IMR-90 (cell line): Measurements from ENCODE around the gene SASH3. TPM values are rescaled to one million over a fixed set of nuclear protein-coding genes. Genes with fewer than 3 reads are reported as not detected.

Experiments used
- ATAC-seq: fragments of 200-7000 bp; cut with Tn5 transposase; 2 replicates; pipeline ENCODE4 v1.9.1; 2020; ENCODE audit warnings: low read depth, mild to moderate bottlenecking, moderate library complexity
- BruUV-seq: library from RNA; stranded (reverse); fragments of 400-500 nt; replicated peaks from 2 replicates; lab custom pipeline; 2021; lab: Mats Ljungman, UMichigan
- CTCF ChIA-PET: fragments of 300-600 bp; formaldehyde crosslinking; extraction: SDS; loops from one replicate; lab custom pipeline; 2021; ENCODE audit warnings: antibody characterized with exemption; lab: Yijun Ruan, JAX
- POLR2A ChIA-PET: fragments of 300-600 bp; sonication (Branson Sonifier 250); formaldehyde crosslinking; loops from one replicate; lab custom pipeline; 2022; ENCODE audit warnings: antibody characterized with exemption; ENCODE audit not compliant: unreplicated experiment; lab: Charles Lee
- DNase-seq: peaks from one replicate; pipeline ENCODE4 v3.0.0; 2013
- H2AFZ ChIP-seq: replicated peaks from 2 replicates; pipeline ENCODE3; 2013; ENCODE audit warnings: low read length, mild to moderate bottlenecking; ENCODE audit not compliant: poor library complexity
- H2AK5ac ChIP-seq: 2 replicates; pipeline ENCODE4 v1.6.1; 2013; ENCODE audit warnings: low read depth, low read length, inconsistent platforms
- H2AK9ac ChIP-seq: replicated peaks from 2 replicates; pipeline ENCODE3; 2013; ENCODE audit warnings: mild to moderate bottlenecking, low read depth, low read length, moderate library complexity; ENCODE audit not compliant: poor library complexity
- H2BK120ac ChIP-seq: 2 replicates; pipeline ENCODE4 v1.6.1; 2013; ENCODE audit warnings: low read depth, low read length, inconsistent platforms
- H2BK15ac ChIP-seq: 3 replicates; pipeline ENCODE4 v1.6.1; 2013; ENCODE audit warnings: low read depth, low read length, inconsistent platforms
- H2BK20ac ChIP-seq: 2 replicates; pipeline ENCODE4 v1.6.1; 2013; ENCODE audit warnings: low read depth, mild to moderate bottlenecking, inconsistent platforms, low read length, moderate library complexity
- H2BK5ac ChIP-seq: 2 replicates; pipeline ENCODE4 v1.6.1; 2013; ENCODE audit warnings: mild to moderate bottlenecking, low read depth, low read length, inconsistent platforms; ENCODE audit not compliant: poor library complexity, severe bottlenecking
- H3K14ac ChIP-seq: replicated peaks from 2 replicates; pipeline ENCODE4 v1.6.1; 2013; ENCODE audit warnings: low read depth, low read length, inconsistent platforms
- H3K18ac ChIP-seq: 2 replicates; pipeline ENCODE4 v1.6.1; 2013; ENCODE audit warnings: low read depth, low read length, control low read depth
- H3K23ac ChIP-seq: 2 replicates; pipeline ENCODE4 v1.6.1; 2013; ENCODE audit warnings: low read depth, low read length, inconsistent platforms
- H3K27ac ChIP-seq: 2 replicates; pipeline ENCODE4 v1.5.1; 2013; ENCODE audit warnings: mild to moderate bottlenecking, control low read depth, low read length; ENCODE audit not compliant: insufficient read depth
- H3K27me3 ChIP-seq: 2 replicates; pipeline ENCODE4 v1.6.1; 2013; ENCODE audit warnings: low read length; ENCODE audit not compliant: control insufficient read depth, insufficient read depth
- H3K36me3 ChIP-seq: 2 replicates; pipeline ENCODE4 v1.6.1; 2013; ENCODE audit warnings: low read length, mixed read lengths; ENCODE audit not compliant: control insufficient read depth, insufficient read depth
- H3K4ac ChIP-seq: 2 replicates; pipeline ENCODE4 v1.6.1; 2013; ENCODE audit warnings: low read depth, low read length, inconsistent platforms
- H3K4me1 ChIP-seq: 2 replicates; pipeline ENCODE4 v1.6.1; 2013; ENCODE audit warnings: low read length, mixed read lengths; ENCODE audit not compliant: control insufficient read depth, insufficient read depth
- H3K4me2 ChIP-seq: 2 replicates; pipeline ENCODE4 v1.6.1; 2013; ENCODE audit warnings: low read depth, mild to moderate bottlenecking, control low read depth, low read length, moderate library complexity
- H3K4me3 ChIP-seq: 2 replicates; pipeline ENCODE4 v1.5.1; 2013; ENCODE audit warnings: low read depth, mild to moderate bottlenecking, control low read depth, low read length, moderate library complexity; ENCODE audit not compliant: insufficient read depth
- H3K56ac ChIP-seq: 2 replicates; pipeline ENCODE4 v1.6.1; 2013; ENCODE audit warnings: low read length, inconsistent platforms; ENCODE audit not compliant: insufficient read depth; ENCODE audit errors: extremely low read depth
- H3K79me1 ChIP-seq, 2 experiments: 2 replicates each; pipeline ENCODE4 v1.6.1; 2013; ENCODE audit warnings: low read length in 2 of 2, inconsistent platforms in 1 of 2, low read depth in 1 of 2
- H3K9ac ChIP-seq: 2 replicates; pipeline ENCODE4 v1.6.1; 2013; ENCODE audit warnings: low read depth, low read length, control low read depth
- H3K9me1 ChIP-seq: 2 replicates; pipeline ENCODE4 v1.6.1; 2013; ENCODE audit warnings: low read length, inconsistent platforms; ENCODE audit not compliant: insufficient read depth
- H3K9me3 ChIP-seq: 2 replicates; pipeline ENCODE4 v1.6.1; 2013; ENCODE audit warnings: low read length; ENCODE audit not compliant: control insufficient read depth, insufficient read depth
- H4K20me1 ChIP-seq: 2 replicates; pipeline ENCODE4 v1.6.1; 2013; ENCODE audit warnings: low read length, inconsistent platforms; ENCODE audit not compliant: insufficient read depth
- H4K5ac ChIP-seq: 2 replicates; pipeline ENCODE4 v1.6.1; 2013; ENCODE audit warnings: mild to moderate bottlenecking, low read depth, low read length, control low read depth
- H4K8ac ChIP-seq, 2 experiments: 2 replicates each; pipeline ENCODE4 v1.6.1; 2013; ENCODE audit warnings: low read depth in 2 of 2, low read length in 2 of 2, control low read depth in 1 of 2, inconsistent platforms in 1 of 2
- H4K91ac ChIP-seq: 2 replicates; pipeline ENCODE4 v1.6.1; 2013; ENCODE audit warnings: low read depth, low read length, inconsistent platforms; ENCODE audit not compliant: insufficient read depth
- BHLHE40 ChIP-seq: fragments of 150-350 bp; IDR thresholded peaks from 2 replicates; pipeline ENCODE4 v1.6.1; 2016; ENCODE audit warnings: mild to moderate bottlenecking, low read depth, low read length
- MAFK ChIP-seq: IDR thresholded peaks from 2 replicates; pipeline ENCODE4 v1.6.1; 2012; ENCODE audit warnings: low read depth, low read length, improper control_type of control experiment
- NFE2L2 ChIP-seq: fragments of 150-350 bp; IDR thresholded peaks from 2 replicates; pipeline ENCODE4 v1.6.1; 2016; ENCODE audit warnings: low read depth, mild to moderate bottlenecking, low read length
- RAD21 ChIP-seq: IDR thresholded peaks from 2 replicates; pipeline ENCODE4 v1.6.1; 2012; ENCODE audit warnings: low read length, improper control_type of control experiment
- RCOR1 ChIP-seq: IDR thresholded peaks from 2 replicates; pipeline ENCODE4 v1.6.1; 2012; ENCODE audit warnings: mild to moderate bottlenecking, low read length, improper control_type of control experiment; ENCODE audit not compliant: insufficient replicate concordance
- RFX5 ChIP-seq: IDR thresholded peaks from 2 replicates; pipeline ENCODE4 v1.8.0; 2012; ENCODE audit warnings: low read depth, mild to moderate bottlenecking, low read length, moderate library complexity
- WGBS, 2 experiments: methylation state at CpG; one replicate each; pipeline versions ENCODE4 v1.1.5 to v1.1.7; 2013; ENCODE audit warnings: missing lambda C conversion rate in 2 of 2; ENCODE audit not compliant: insufficient read length in 1 of 2; ENCODE audit errors: extremely low coverage in 2 of 2; 5-methylcytosine and 5-hydroxymethylcytosine counted together
- dilution Hi-C: fragments of 300-500 bp; cut with HindIII; formaldehyde crosslinking; loops from one replicate; pipeline ENCODE4 v1.14.3; 2018; ENCODE audit warnings: low sequenced_read_pairs; ENCODE audit not compliant: unreplicated experiment
- in situ Hi-C: fragments of 300-500 bp; cut with MboI; formaldehyde crosslinking; loops from 3 replicates; pipeline ENCODE4 v1.14.3; 2019; ENCODE audit warnings: low sequenced_read_pairs, inconsistent platforms, mixed read lengths
- intact Hi-C: fragments of 100-400 bp; cut with micrococcal nuclease; formaldehyde crosslinking; loops from 2 replicates; pipeline ENCODE4 v1.10.0; 2022
- polyA plus RNA-seq, 3 experiments: library from polyadenylated mRNA; depleted of rRNA; stranded (reverse); fragments of >200 nt; gene quantifications; 2 replicates each; pipeline ENCODE4 v1.2.3, GENCODE V29; 2012; ENCODE audit warnings: low replicate concordance in 1 of 3
- total RNA-seq: library from RNA; depleted of rRNA; stranded (reverse); fragments of >200 nt; gene quantifications from 2 replicates; pipeline ENCODE4 v1.2.3, GENCODE V29; 2012

Gene SASH3
- total and polyA plus RNA-seq, 2 of the 4 experiments (the other 2 are of a cell fraction), result not detected

GRCh38 chrX:129761596-129761995 lies 18.2 kb upstream of the SASH3 start:
- dilution Hi-C loops, result no loop called here
- Histone ChIP-seq H4K91ac (no peak overlapping the region), H3K27me3 (peaks cover 1% of the 10 kb centered on the region), H3K14ac (no peak overlapping the region), H3K23ac (no peak overlapping the region), H2BK15ac (no peak overlapping the region), H3K56ac (no peak overlapping the region), H3K18ac (no peak overlapping the region), H3K9me1 (no peaks in the 10 kb centered on the region), H3K4ac (no peak overlapping the region), H2BK120ac (no peak overlapping the region), H3K4me2 (no peak overlapping the region), H2BK20ac (no peak overlapping the region), H2AFZ (no peak overlapping the region), H3K79me1 (no peaks in the 10 kb centered on the region), H2AK9ac (no peak overlapping the region), H3K27ac (no peak overlapping the region), H3K9ac (no peak overlapping the region), H3K9me3 (no peaks in the 10 kb centered on the region), H4K8ac (no peak overlapping the region), H4K5ac (no peak overlapping the region), H3K36me3 (no peaks in the 10 kb centered on the region), H2BK5ac (no peak overlapping the region), H3K4me1 (no peaks in the 10 kb centered on the region), H2AK5ac (no peak overlapping the region), H4K20me1 (no peaks in the 10 kb centered on the region), H3K4me3 (no peak overlapping the region)
- ATAC-seq (no peak), DNase-seq (no peak)
- 80% methylated on average over 1 of the region's 4 CpGs; no CpG with 5 or more reads in 1 of the 2 experiments for WGBS, 2 experiments
- no TSS peak for BruUV-seq
- CTCF ChIA-PET, result no interaction called here
- in situ Hi-C loops, result no loop called here
- POLR2A ChIA-PET, result no interaction called here
- TF ChIP-seq RAD21 (no peak), RCOR1 (no peak), NFE2L2 (no peak), BHLHE40 (no peak), RFX5 (no peak), MAFK (no peak)
- intact Hi-C loops, result no loop called here
